Measurements from ENCODE around the gene SCIMP.
"Not testable (repeated sequence)": the region's sequence is repeated elsewhere in the genome, so short reads cannot be mapped to it uniquely, and the experiment has no call there.

The SCIMP gene

GRCh38 chr17:5184288-5184687 lies 50.4 kb downstream of the SCIMP start:
- no peak for DNase-seq (ENCODE audit: low spot score)

GRCh38 chr17:5183410-5183793 lies 51.3 kb downstream of the SCIMP start:
- DNase-seq (ENCODE audit: low spot score), result no peak

- no peak for DNase-seq (ENCODE audit: low spot score)
Measured at GRCh38 chr17:5182597-5183409, 51.9 kb downstream of the SCIMP start.

- DNase-seq (ENCODE audit: low spot score), result no peak
Measured at GRCh38 chr17:5181509-5182305, 53.0 kb downstream of the SCIMP start.

GRCh38 chr17:5179003-5179402 lies 55.7 kb downstream of the SCIMP start:
- DNase-seq (ENCODE audit: low spot score), result no peak

- DNase-seq (ENCODE audit: low spot score), result not testable (repeated sequence)
Measured at GRCh38 chr17:5175027-5175426, 59.6 kb downstream of the SCIMP start.

- DNase-seq (ENCODE audit: low spot score), result peak; percentile 5
Measured at GRCh38 chr17:5165791-5166564, 68.7 kb downstream of the SCIMP start.

GRCh38 chr17:5164436-5164835 lies 70.2 kb downstream of the SCIMP start:
- DNase-seq (ENCODE audit: low spot score), result no peak

GRCh38 chr17:5161793-5162192 lies 72.9 kb downstream of the SCIMP start:
- not testable (repeated sequence) for DNase-seq (ENCODE audit: low spot score)

GRCh38 chr17:5160702-5161101 lies 74.0 kb downstream of the SCIMP start:
- not testable (repeated sequence) for DNase-seq (ENCODE audit: low spot score)
